ENCODE measurements around the gene AKT1.

AKT1 gene

DNA sequence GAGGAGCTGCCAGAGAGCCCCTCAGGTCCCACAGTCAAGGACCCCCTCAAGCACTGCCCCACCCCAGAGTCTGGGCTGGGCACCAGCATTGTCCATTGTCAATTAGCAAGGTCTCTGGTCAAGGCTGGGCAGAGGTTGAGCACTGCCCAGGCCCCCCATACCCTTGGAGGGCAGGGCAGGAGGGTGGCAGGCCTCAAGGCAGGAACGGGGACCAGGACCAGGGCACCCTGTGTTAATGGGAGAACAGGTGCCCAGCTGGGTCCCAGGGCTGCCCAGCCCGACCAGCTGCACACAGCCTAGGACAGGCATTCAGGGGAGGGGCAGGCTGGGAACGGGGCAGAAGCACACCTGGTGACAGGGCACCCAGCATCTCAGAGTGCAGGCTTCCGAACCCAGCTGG is 24.2 kb downstream of the AKT1 start:
- DNase-seq = no peak

DNA sequence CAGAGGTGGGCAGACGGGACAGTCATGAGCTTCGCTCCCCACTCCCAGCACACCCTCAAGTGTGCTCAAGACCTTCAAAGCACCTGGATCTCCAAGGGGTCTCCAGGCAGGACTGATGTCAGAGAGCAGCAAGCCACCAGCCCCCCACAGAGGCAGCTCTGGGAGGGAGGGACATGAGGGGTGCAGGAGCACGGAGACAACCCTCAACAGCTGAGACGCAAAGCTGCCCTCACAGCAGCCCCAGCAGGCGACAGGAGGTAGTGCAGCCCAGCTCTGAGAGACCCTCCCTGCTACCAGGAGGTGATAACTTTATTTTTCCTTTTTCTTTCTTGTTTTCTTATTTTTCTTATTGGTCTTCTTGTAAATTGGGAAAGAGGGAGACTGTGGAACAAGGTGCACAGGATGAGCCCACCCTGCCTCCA is 24.7 kb downstream of the AKT1 start:
- DNase-seq = no peak

DNA sequence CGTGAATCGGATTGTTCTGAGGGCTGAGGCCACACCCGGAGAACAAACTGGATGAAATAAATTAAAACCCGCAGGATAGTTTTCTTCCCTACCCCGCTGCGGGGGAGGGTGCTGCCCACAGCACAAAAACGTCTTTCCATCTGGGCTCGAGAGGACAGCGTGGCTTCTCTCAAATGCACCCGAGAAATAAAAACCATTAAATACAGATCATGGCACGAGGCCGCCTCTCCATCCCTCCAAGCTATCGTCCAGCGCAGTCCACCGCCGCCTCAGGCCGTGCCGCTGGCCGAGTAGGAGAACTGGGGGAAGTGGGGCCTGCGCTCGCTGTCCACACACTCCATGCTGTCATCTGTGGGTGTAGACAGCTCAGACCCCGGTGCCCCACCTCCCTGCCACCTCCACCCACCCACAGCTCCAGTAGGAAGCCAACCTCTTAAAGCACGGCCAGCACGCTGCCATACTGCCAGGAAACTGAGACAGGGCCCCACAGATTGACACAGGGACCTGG is 25.4 kb downstream of the AKT1 start:
- no peak for DNase-seq

DNA sequence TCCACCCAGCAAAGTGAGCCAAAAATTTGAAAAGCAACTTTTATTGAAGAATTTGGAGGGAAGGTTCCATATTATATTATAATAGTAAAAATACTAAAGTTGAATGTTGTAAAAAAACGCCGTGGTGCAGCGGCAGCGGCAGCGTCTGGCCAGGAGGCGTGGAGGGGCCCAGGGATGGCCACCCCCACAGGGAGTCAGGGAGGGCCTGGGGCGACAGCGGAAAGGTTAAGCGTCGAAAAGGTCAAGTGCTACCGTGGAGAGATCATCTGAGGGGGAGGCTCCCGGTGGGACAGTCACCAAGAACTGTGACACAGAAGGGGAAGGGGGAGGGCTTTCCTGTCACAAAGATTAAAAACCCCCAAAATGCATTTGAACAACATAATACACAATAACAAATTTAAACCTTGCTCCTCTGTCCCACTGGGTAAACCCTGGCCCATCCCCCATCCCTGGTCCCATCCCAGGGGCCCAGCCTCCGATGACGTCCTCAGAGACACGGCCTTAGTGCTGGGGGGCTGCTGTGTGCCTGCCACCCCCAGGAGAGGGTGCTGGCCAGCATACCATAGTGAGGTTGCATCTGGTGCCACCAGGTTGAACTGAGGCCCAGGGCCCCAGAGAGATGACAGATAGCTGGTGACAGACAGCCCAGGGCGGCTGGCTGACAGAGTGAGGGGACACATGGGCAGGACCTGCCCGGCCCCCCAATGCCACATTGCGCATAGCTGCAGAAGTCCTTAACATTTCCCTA is 26.1 kb downstream of the AKT1 start:
- DNase-seq = no peak

DNA sequence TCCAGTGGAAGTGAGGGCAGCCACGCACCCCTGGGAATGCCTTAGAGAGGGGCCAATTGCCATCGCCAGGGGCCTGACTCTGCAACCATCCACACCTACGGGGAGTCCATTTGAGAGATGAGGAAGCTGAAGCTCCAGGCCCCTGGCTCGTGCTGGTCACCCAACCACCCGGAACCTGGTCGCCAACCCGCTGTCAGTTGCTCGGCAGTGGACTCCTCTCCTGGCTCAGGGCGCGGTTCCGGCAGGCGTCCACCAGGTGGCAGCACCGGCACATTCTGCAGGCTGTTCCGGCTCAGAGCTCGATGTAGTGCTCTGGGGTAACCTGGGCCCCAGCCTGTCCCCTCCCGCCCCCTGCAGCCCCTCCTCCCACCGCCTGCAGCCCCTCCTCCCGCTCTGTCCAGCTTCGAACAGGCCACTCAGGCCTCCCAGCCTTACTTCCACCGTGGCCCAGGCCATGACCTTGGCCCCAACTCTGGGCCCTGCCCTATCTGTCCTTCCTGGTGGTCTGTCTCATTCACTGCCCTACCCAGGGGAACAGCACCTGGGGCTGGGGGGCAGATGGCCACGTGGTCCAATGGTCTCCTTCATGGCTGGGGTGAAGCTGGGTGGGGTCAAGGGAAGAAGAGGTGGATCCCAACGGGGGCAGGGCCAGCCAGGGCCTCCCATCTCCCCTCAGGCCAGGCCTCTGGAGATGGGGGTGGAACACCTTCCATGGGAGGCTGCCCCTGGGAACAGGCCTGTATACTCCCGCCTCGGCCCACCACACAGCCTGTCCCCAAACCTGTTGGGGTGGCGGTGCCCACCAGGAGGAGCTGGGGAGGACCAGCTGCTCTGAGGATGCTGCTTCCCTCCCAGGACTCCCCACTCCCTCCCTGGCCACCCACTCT is 26.9 kb downstream of the AKT1 start:
- DNase-seq = peak; percentile 34

DNA sequence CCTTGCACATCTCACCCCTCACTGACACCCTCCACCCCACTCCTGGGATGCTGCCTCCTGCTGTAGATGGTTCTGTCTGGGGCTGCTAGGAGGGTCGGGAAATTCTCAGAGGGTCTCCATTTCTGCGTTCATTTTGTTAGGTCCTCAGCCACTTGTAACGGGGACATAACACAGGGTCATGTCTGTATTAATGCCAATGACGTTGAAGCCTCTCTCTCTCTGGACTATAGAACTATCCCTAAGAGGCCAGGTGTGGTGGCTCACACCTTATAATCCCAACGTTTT is 28.0 kb downstream of the AKT1 start:
- no peak for DNase-seq

DNA sequence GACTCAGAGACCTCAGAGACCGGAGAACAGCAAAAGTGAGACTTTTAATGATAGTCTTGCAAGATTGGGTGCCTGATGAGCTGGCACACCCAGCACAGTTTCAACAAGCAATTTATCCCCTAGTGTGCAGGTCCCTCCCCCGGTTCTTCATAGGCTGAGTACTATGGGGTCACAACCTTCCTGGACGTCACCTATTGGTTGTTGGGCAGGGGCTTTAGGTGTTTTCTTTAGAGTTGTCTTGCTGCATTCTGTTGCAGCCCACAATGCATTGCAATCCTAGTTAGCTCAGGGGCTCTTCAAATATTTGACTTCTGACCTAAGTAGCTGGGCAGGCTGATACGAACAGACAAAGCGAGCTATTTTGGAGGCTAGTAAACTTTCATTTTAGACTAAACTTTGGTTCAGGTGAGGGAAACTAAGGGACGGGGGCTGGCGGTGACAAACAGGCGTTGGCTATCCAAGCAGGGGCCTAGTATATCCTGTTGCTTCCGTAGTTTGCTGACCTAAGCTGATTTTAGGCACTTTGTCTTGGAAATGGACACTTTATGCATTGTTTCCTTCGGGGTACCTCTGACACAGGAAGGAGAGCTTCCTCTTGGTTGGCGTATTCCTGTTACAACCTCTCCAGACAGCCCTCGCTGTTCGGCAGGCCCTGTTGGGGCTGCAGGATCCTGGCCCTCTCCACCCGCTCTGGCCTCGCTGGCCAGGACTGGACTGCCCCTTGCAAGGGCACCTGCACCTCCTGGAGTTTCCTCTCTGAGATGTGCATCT is 28.5 kb downstream of the AKT1 start:
- DNase-seq = no peak

DNA sequence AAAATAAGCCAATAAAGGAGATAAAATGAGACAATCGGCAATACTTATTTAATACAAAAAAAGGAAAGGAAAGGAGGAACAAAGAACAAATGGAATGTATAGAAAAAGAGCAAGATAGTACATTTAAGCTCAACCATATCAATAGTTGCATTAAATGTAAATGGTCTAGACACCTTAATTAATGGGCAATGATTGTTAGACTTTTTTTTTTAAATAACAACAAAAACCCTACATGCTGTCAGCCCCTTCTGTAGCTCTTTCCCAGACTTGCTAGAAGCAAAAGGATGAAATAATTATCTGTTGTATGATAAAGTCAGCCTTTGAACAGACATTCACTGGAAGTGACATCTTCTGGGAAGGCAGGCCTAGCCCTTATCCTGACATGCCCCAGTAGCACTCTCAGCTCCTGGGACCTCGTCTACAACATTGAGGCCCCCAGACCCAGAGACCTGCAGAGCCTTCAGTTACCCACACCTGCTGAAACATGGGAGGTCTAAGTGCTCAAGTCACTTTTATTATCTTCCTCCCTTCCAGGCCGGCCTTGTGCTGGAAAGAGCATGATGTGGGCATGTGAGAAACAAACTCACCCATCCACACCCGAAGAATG is 29.2 kb downstream of the AKT1 start:
- no peak for DNase-seq

DNA sequence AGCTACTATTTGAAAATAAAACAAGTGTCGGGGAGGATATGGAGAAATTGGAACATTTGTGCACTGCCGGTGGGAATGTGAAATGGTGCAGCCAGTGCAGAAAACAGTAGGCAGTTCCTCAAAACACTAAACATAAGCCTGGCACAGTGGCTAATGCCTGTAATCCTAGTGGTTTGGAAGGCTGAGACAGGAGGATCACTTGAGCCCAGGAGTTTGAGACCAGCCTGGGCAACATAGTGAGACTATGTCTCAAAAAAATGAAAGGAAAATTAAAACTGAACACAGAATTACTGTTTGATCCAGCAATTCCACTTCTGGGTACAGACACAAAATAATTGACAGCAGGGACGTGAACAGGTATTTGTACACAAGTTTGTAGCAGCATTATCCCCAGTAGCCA is 30.0 kb downstream of the AKT1 start:
- DNase-seq = no peak

DNA sequence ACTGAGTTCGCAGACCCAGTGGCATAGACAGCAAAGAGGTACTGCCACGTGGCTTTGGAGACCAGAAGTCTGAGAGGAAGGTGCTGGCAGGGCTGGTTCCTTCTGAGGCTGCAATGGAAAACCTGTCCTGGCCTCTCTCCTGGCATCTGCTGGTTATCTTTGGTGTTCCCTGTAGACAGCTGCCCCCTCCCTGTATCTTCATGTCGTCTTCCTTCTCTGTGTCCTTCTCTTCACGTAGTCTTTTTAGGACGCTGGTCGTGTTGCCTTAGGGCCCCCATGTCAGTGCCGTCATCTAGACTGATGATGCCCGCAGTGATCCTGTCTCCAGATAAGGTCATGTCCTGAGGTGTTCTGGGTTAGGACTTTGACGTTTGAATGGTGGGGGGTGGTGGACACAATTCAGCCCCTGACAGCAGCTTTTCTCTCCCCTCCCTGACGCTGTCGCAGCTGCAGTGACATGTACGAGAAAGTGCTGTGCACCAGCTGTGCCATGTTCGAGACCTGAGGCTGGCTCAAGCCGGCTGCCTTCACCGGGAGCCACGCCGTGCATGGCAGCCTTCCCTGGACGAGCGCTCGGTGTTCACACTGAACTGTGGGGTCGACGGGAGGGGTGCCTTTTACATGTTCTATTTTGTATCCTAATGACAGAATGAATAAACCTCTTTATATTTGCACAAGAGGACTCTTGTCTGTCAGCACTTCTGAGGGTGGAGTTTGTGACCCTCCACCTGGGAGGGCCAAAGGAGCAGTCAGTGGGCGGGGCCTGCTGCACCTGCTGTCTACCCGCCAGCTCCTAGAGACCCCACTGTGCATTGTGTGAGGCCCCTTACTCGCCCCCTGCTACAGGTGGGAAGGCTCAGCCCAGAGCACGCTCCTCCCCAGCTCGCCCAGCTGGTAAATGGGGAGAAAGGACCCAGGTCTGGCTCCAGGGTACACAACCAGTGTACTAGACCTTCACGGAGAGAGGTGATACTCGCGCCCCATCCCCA is 36.3 kb downstream of the AKT1 start:
- no peak for DNase-seq

DNA sequence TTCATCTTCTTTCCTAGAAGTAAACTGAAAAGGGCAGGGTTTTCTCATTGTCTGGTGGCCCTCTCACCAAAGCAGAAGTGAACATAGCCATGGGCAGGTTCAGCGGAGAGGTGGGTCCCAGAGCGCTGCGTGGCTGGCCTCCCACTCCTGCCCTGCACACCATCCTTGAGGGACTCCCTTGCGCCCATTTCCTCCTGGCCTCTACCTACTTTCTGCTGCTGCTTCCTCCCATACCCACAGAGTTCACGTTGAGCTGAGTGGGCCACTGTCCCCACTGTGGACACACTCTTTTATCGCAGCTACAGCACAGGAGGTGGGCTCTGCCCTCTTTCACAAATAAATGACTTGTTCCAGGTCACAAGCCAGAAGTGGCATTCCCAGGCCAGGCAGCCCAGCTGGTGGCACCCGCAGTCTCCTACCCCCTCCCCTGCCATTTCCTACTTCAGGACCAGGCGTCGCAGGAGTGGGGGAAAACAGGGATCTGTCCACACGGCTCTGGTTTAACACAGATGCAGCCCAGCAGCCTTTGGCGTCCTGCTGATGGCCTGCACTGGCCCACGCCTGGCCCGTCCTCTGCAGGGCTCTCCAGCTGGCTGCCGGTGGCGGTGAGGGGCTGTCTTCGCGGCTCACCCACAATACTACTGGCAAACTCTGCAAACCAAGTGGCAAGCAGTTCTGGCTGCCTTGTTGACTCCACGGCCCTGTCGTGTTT is 37.7 kb downstream of the AKT1 start:
- no peak for DNase-seq

DNA sequence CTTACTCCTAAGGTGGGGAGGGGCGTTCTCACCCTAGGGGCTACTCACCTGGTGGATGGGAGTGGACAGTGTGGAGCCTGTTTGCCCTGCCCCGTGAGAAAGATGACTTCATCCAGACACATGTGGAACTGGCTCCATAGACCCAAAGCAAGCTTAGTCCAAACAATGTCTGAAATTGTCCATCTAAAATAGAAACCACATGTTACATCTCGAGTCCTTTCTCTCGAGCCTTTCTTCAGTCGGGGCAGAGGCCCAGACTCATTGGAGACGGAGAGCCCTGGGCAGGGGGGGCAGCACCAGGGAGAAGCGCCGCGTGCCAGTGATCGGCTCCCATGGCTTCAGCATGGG is 38.3 kb downstream of the AKT1 start:
- DNase-seq = no peak

DNA sequence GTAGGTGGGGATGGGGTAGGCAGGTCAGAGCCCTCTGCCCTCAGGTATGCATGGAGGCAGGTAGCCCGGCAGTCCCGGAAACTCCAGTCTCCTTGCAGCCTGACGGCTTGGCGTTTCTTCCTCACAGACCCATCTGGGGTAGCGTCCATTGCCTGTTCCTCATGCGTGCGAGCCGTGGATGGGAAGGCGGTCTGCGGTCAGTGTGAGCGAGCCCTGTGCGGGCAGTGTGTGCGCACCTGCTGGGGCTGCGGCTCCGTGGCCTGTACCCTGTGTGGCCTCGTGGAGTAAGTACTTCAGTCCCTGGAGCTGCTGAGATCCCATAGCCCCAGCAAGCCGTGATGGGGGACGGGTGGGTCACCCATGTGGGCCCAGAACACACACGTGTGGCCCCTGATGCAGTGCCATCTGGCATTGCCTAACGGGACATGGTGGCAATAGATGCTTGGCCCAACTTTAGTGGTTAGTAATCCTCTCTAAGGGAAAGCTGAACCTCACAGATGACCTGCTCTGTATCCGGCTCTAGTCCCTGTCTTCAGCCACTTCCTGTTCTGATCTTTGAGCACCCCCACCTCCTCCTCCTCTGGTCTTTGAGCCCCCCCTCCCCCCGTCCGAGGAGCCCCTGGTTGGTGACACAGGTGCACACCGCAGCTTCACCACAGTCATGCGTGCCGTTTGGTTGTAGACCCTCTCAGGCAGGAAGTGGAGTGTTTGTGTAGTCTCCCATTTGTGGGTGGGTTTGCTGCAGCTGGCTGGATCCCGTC is 38.9 kb downstream of the AKT1 start:
- DNase-seq = no peak

DNA sequence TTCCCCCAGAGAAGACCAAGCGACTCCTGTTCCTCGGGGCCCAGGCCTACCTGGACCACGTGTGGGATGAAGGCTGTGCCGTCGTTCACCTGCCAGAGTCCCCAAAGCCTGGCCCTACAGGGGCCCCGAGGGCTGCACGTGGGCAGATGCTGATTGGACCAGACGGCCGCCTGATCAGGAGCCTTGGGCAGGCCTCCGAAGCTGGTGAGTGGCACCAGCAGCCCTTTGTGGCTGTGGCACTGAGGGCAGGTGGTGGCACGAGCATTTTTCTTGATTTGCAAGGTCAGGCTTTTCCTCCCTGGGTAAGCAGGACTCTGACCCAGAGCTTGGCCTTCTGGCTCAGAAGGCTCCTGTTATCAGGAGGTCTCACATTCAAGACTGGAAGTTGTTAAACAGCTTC is 39.9 kb downstream of the AKT1 start:
- no peak for DNase-seq

DNA sequence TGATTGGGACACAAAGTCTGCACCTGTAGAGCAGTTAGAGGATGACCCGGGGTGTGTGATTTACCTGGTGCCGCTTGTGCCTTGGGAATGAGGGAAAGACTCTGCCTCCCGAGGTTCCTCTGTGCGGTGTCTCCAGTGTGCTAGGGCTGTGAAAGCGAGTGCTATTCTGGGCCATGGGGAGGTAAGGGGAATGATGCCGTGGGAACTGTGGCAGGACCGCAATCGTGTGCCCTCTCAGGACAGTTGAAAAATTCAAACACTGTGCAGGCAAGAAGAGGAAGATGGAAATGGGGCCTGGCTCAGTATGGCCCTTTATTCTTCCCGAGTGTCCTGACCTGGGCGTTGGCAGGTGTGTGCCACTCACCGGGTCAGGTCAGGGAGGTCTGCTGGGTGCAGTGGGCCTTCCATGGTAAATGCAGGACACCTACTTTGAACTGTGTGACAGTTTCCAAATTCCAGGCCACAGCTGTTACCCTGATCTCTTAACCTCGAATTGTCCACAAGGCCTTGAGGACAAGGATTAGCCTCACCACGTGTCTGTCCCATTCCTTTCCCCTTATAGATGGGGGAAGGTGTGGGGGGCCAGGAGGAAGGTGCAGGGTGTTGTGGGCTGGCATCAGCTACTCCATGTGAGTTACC is 41.2 kb downstream of the AKT1 start:
- DNase-seq = no peak

DNA sequence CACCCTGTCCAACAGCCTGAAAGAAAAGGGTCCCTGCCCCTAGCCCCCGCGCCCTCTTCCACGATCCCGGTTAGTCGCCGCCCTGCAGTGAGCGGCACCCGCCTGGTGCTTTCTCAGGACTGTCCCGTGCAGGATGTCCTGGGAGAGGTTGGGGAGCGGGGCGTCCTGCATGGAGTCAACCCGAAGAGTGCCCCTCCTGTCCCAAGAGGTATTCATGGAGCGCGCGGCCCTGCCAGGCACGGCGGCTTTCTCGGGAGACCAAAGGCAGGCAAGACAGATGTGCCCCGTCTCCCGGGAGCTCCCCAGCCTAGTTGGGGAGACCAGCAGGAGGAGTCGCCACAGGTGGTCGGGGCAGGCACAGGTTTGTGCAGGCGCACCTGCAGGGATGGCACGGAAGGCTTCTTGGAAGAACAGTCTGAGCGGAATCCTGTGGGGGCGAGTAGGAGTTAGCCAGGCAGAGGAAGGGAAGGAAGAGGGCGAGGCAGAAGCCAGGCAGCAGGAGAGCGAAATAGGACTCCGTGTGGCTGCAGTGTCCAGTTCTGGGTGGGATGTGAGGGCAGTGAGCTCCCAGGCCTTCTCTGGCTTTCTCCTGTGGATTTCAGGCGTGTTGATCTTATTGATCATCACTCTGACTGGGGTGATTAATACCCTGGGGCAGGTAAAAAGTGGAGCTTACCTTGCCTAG is 41.9 kb downstream of the AKT1 start:
- no peak for DNase-seq

DNA sequence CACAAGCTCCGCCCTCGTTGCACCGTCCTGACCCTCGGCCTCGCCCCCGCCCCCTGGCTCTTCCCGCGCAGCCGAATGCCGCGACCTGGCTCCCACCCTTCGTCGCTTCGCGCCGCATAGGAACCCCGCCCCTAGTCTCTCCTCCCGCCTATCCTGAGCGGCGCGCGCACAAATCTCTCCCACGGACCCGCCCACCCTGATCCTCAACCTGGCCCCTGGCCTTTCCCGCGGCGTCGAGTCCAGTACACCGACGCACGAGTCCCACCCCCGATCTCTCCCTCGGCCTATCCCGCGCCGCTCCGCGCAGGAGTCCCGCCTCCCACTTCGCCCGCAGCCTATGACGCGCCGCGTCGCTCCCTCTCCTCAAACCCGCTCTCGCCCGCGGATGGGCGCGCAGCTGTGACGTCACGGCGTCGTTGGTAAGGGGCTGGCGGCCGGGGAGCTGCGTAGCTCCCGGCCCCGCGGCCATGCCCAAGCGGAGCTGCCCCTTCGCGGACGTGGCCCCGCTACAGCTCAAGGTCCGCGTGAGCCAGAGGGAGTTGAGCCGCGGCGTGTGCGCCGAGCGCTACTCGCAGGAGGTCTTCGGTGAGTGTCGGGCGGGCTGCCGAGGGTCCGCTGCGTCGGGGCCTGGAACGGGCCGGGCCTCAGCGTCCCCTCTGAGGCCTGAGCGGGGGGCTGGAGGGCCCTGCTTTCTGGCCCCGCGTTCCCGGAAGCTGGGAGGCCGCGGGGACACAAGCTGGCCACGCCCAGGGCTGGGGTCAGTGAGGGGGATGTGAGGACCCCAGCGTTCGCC is 42.6 kb downstream of the AKT1 start, which contains the start of gene SIVA1:
Gene SIVA1 (plus strand): TSS at position 413 of the 793 bp plus-strand sequence. CDS start 55 bp downstream, at position 468.
- peak; percentile 100 for DNase-seq

DNA sequence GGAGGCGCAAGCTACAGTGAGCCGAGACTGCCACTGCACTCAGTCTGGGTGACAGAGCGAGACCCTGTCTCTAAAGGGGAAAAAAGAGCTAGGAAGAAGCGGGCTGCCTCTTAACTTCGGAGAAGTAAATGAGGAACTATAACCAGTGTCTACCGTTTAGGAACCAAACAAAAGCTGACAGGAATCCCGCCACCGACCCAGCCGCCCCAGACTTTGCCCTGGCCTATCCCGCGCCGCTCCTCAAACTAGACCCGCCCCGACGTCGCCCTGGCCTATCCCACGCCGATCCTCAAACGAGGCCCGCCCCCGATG is 43.2 kb downstream of the AKT1 start:
- no peak for DNase-seq

Measured in NCI-H1048 (cell line).